ENCODE data around the gene CD55.

The CD55 gene

DNA sequence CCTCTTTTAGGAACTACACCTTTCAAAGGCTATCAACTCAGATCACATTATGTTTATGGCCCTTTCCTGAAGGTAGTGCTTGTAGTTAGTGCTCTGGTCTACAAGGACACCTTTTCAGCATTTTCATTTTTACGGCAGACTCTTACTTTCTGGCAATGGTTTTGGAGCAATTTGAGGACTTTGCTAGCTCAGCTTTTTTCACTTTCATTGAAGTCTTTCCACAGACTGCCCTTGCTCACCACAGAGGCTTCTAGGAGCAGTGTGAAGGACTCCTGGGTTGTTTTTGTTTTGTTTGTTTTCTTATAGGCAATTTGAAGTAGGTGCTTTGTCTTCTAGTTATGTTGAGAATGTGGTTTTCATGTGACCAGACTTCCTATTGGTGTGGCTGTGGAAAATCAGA is 43.1 kb downstream of the CD55 start:
- no peak for DNase-seq

GRCh38 chr1:207365063-207365462 is 43.6 kb downstream of the CD55 start:
- no peak for DNase-seq

GRCh38 chr1:207366022-207366421 is 44.5 kb downstream of the CD55 start:
- DNase-seq = no peak

DNA sequence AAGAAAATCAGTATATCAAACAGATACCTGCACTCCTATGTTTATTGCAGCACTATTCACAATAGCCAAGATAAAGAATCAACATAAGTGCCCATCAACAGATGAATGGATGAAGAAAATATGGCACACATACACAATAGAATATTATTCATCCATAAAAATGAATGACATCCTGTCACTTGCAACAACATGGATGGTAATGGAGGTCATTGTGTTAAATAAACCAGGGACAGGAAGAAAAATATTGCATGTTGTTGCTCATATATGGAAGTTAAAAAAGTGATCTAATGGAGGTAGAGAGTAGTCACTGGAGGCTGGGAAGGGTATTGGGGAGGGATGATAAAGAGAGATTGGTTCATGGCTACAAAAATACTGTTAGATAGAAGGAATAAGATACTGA is 67.2 kb downstream of the CD55 start:
- DNase-seq = no peak

DNA sequence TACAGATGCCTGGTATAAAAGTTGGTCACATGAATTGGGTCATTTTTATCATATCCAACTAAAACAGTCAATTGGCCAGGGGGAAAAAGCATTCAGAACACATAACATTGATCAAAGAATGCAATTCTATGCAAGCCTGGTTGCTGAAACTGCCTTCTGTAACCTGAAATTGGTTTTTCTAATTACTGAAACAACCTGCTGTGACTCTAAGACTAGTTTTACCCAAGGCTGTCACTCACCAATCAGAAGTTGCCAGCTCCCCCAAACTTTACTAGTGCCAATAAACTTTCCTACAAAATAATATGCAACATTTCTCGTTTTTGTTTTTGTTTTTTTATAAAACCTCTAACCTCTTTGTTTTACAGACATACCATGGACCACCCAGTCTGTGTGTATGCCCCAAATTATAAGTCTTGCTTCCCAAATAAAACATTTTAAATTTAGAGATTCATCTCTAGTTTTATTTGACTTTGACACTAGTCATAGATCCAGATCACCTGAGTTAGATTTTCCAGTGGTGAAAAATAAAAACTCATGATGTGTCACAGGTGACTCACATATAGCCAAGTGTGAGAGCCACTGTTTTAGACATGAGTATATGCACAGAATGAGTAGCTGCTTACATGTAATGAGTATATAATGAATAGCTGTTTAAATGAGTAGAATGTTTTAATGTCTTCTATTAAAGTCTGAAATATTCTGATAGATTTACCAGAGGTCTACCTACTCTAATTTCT is 68.4 kb downstream of the CD55 start:
- no peak for DNase-seq

GRCh38 chr1:207393610-207394009 is 72.1 kb downstream of the CD55 start:
- DNase-seq = no peak

DNA sequence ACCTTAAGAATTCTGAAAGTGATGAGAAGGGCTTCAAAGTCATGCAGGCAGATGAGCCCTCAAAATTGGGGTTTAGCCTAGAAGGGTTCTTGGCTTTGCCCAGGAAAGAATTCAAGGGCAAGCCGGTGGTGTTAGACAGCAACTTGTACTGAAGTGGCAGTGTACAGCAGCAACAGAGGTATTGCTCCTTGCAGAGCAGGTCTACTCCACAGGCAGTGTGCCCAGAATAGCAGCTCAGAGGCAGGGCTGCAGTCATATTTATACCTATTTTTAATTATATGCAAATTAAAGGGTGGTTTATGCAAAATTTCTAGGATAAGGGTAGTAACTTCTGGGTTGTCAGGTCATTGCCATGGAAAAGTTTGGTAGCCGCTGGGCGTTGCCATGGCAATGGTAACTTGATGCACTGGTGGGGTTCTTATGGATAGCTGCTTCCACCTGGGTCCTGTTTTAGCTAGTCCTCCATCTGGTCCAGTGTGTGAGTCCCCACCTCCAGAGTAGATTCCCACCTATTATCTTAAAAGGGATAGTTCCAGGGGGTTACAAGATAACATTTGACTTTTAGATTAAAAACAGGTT is 74.8 kb downstream of the CD55 start:
- DNase-seq = no peak

GRCh38 chr1:207397525-207397926 is 76.0 kb downstream of the CD55 start:
- DNase-seq = no peak

DNA sequence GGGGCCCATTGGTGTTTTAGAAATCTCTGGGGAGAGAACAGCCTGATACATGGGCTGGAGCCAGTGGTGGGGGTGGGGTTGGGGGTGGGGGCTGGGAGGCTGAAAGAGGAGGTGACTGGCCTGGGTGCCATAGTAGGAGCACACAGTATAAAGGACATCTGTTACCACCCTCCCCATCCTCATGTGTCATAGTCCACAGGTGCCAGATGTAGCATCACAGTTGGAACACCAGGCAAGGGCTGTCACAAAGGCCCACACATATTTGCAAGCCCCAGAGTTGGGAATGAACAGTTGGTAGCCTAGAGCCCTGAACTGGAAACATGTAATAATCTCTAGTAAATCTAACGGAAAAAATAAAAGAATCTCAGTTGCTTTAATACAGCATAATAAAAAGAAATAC is 77.5 kb downstream of the CD55 start:
- no peak for DNase-seq

DNA sequence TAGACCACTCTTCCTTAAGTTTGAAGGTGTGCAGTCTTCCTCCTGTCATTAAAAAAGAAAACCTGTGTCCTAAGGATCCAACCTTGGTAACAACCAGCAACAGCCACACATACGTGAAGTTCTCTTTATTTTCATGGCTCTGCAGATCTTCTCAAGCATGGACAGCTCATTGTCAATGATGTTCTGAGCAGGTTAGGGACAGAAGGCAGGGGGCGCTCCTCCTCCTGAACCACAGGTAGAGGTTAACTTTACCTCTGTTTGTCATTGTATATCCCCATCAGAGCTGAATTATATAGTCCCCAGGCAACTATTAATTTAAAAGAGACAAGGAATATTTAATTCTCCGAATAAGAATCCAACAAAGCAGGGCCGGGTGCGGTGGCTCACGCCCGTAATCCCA is 80.1 kb downstream of the CD55 start:
- DNase-seq = no peak

- no peak for DNase-seq
These were observed 81.3 kb downstream of the CD55 start for GRCh38 chr1:207402744-207403143.

GRCh38 chr1:207404849-207405525 is 83.5 kb downstream of the CD55 start:
- no peak for DNase-seq

- no peak for DNase-seq
These were observed 84.3 kb downstream of the CD55 start for GRCh38 chr1:207405814-207406213.

DNA sequence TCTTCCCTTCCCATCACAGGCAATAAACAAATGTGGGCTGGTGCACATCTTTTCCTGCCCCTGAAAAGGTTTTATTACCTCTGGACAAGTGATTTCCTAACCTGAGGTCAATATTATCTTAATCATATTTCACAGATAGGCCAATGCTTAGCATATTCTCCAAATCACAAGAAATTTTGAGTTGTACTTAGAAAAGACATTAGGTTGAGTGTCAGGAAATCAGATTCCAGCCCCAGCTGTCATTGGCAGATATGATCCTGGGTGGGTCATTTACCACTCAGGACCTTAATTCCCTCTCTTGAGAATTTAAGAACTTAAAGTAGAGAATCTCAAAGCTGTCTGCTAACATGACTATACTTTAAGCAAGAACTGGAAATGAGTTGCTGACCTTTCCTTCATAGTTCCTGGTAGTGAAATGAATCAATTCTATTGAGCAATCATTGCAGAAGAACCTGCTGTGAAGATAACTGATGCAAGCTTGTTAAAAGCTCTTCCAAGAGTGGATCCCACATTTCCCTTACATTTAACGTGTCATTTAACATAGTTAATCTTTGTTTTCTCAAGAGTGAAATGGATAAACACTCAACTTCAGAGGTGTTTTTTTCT is 86.3 kb downstream of the CD55 start:
- no peak for DNase-seq

Data from activated CD8-positive, alpha-beta memory T cell treated with anti-CD3 and anti-CD28 coated beads for 24 hours (primary cell).